ENCODE results near the gene KLHL25.

GRCh38 chr15:85767785-85768529, 26.8 kb downstream of the KLHL25 start:
- TF ChIP-seq CTCF (IDR thresholded peaks at IDR 0.05) = no peak
- no peak for TF ChIP-seq REST (IDR thresholded peaks at IDR 0.05; ENCODE audit: insufficient read depth in 1 of 2, low read depth in 2 of 2, low read length in 1 of 2)
- no peak for TF ChIP-seq TCF7L2 (IDR thresholded peaks at IDR 0.05; ENCODE audit: low read depth, low read length)
- no peak for TF ChIP-seq POLR2AphosphoS5 (IDR thresholded peaks at IDR 0.05; ENCODE audit: low read depth, low read length)
